H1 (cell line): Measurements from ENCODE around the gene CUEDC2. TPM values are rescaled to one million over a fixed set of nuclear protein-coding genes. Genes with fewer than 3 reads are reported as not detected.

Experiments
- CTCF ChIA-PET: fragments of 300-600 bp; sonication (Branson Sonifier 250); formaldehyde crosslinking; loops from one replicate; lab custom pipeline; 2021; ENCODE audit not compliant: partially characterized antibody; lab: Charles Lee
- POLR2A ChIA-PET: fragments of 300-600 bp; sonication (Branson Sonifier 250); formaldehyde crosslinking; loops from one replicate; lab custom pipeline; 2021; ENCODE audit warnings: inconsistent platforms; ENCODE audit not compliant: partially characterized antibody; lab: Charles Lee
- DNase-seq, 2 experiments: peaks; one replicate each; pipeline versions ENCODE4 v3.0.0 to v3.0.0-alpha.2; 2010 to 2022; ENCODE audit warnings: low spot score in 2 of 2, low read depth in 1 of 2, mixed read lengths in 1 of 2
- FAIRE-seq: peaks from 2 replicates; lab custom pipeline; 2011; peaks lifted over from hg19 to GRCh38; lab: Jason Lieb, UNC
- H2AFZ ChIP-seq: 2 replicates; pipeline ENCODE4 v1.8.1; 2012; ENCODE audit warnings: low read length, inconsistent platforms
- H2AK5ac ChIP-seq: 2 replicates; pipeline ENCODE4 v1.6.1; 2013; ENCODE audit warnings: low read depth, low read length
- H2BK120ac ChIP-seq: replicated peaks from 2 replicates; pipeline ENCODE3; 2013; ENCODE audit warnings: low read depth, low read length, inconsistent platforms
- H2BK12ac ChIP-seq: 2 replicates; pipeline ENCODE4 v1.6.1; 2013; ENCODE audit warnings: low read depth, low read length
- H2BK15ac ChIP-seq: 2 replicates; pipeline ENCODE4 v1.6.1; 2013; ENCODE audit warnings: low read length
- H2BK20ac ChIP-seq: 2 replicates; pipeline ENCODE4 v1.6.1; 2013; ENCODE audit warnings: low read length
- H2BK5ac ChIP-seq: 2 replicates; pipeline ENCODE4 v1.6.1; 2013; ENCODE audit warnings: low read depth, low read length
- H3K14ac ChIP-seq: 2 replicates; pipeline ENCODE4 v1.6.1; 2013; ENCODE audit warnings: inconsistent platforms; ENCODE audit not compliant: insufficient read length
- H3K18ac ChIP-seq: 2 replicates; pipeline ENCODE4 v1.6.1; 2013; ENCODE audit warnings: low read length; ENCODE audit errors: extremely low read depth
- H3K23ac ChIP-seq: 2 replicates; pipeline ENCODE4 v1.6.1; 2013; ENCODE audit warnings: inconsistent platforms; ENCODE audit not compliant: insufficient read length
- H3K23me2 ChIP-seq: 2 replicates; pipeline ENCODE4 v1.6.1; 2013; ENCODE audit warnings: low read depth, low read length
- H3K27ac ChIP-seq: 2 replicates; pipeline ENCODE4 v1.6.1; 2011; ENCODE audit warnings: low read depth, low read length, inconsistent platforms
- H3K27me3 ChIP-seq, 4 experiments: replicated peaks in 1 of 4; 1 replicate in 1 of 4; 2 replicates in 3 of 4; pipeline versions ENCODE4 v1.6.1 to v1.8.1; 2011 to 2013; ENCODE audit warnings: low read length in 3 of 4, mild to moderate bottlenecking in 3 of 4, inconsistent platforms in 2 of 4, mixed read lengths in 2 of 4, moderate library complexity in 1 of 4; ENCODE audit not compliant: control insufficient read depth in 3 of 4, insufficient read depth in 3 of 4; ENCODE audit errors: extremely low read depth in 1 of 4
- H3K36me3 ChIP-seq, 4 experiments: 2 replicates each; pipeline versions ENCODE4 v1.6.1 to v1.8.1; 2011 to 2013; ENCODE audit warnings: mild to moderate bottlenecking in 4 of 4, low read length in 3 of 4, moderate library complexity in 2 of 4, control low read depth in 1 of 4, inconsistent platforms in 1 of 4; ENCODE audit not compliant: insufficient read depth in 4 of 4, control insufficient read depth in 2 of 4
- H3K4ac ChIP-seq: replicated peaks from 2 replicates; pipeline ENCODE3; 2013; ENCODE audit warnings: low read length, low read depth, mixed read lengths, inconsistent platforms; ENCODE audit not compliant: insufficient read length
- H3K4me1 ChIP-seq, 4 experiments: replicated peaks in 1 of 4; 1 replicate in 1 of 4; 2 replicates in 3 of 4; pipeline versions ENCODE4 v1.6.1 to v1.8.1; 2011 to 2013; ENCODE audit warnings: low read length in 3 of 4, inconsistent platforms in 2 of 4, mixed read lengths in 1 of 4; ENCODE audit not compliant: insufficient read depth in 4 of 4, control insufficient read depth in 3 of 4
- H3K4me2 ChIP-seq, 2 experiments: 2 replicates each; pipeline versions ENCODE4 v1.6.1 to v1.8.1; 2011 to 2013; ENCODE audit warnings: low read depth in 2 of 2, low read length in 2 of 2, control low read depth in 1 of 2, inconsistent platforms in 1 of 2, mild to moderate bottlenecking in 1 of 2; ENCODE audit not compliant: insufficient read depth in 1 of 2
- H3K4me3 ChIP-seq, 4 experiments: fragments of 200-600, 300-600 bp in 1 of 4; sonication (generic), shearing (Covaris generic), sonication (Bioruptor Twin) in 1 of 4; 2 replicates each; pipeline versions ENCODE4 v1.5.1 to v1.8.1; 2011 to 2016; ENCODE audit warnings: low read length in 4 of 4, low read depth in 3 of 4, control low read depth in 2 of 4, inconsistent platforms in 2 of 4, mild to moderate bottlenecking in 2 of 4, mixed read lengths in 1 of 4, moderate library complexity in 1 of 4; ENCODE audit not compliant: insufficient read depth in 2 of 4; ENCODE audit errors: extremely low read depth in 1 of 4
- H3K56ac ChIP-seq: replicated peaks from 2 replicates; pipeline ENCODE3; 2013; ENCODE audit warnings: low read depth, mild to moderate bottlenecking, mixed read lengths, low read length, inconsistent platforms; ENCODE audit not compliant: insufficient read length
- H3K79me1 ChIP-seq: 2 replicates; pipeline ENCODE4 v1.6.1; 2013; ENCODE audit warnings: low read depth, low read length, control low read depth
- H3K79me2 ChIP-seq, 2 experiments: 2 replicates each; pipeline versions ENCODE4 v1.6.1 to v1.8.1; 2012 to 2013; ENCODE audit warnings: low read length in 2 of 2, mild to moderate bottlenecking in 2 of 2, inconsistent platforms in 1 of 2; ENCODE audit not compliant: insufficient read depth in 2 of 2, control insufficient read depth in 1 of 2
- H3K9ac ChIP-seq, 4 experiments: replicated peaks in 1 of 4; 1 replicate in 1 of 4; 2 replicates in 3 of 4; pipeline versions ENCODE4 v1.6.1 to v1.8.1; 2011 to 2013; ENCODE audit warnings: low read depth in 3 of 4, low read length in 3 of 4, control low read depth in 2 of 4, mild to moderate bottlenecking in 2 of 4, moderate library complexity in 2 of 4, inconsistent platforms in 1 of 4; ENCODE audit errors: extremely low read depth in 1 of 4
- H3K9me3 ChIP-seq, 2 experiments: 2 replicates each; pipeline versions ENCODE4 v1.6.1 to v1.8.1; 2012 to 2013; ENCODE audit warnings: mild to moderate bottlenecking in 2 of 2, moderate library complexity in 2 of 2, control low read depth in 1 of 2, inconsistent platforms in 1 of 2, low read depth in 1 of 2, low read length in 1 of 2, mixed read lengths in 1 of 2; ENCODE audit not compliant: insufficient read depth in 2 of 2
- H4K20me1 ChIP-seq, 2 experiments: replicated peaks in 1 of 2; 2 replicates each; pipeline versions ENCODE3 to v1.8.1; 2011 to 2013; ENCODE audit warnings: inconsistent platforms in 2 of 2, low read length in 2 of 2, mild to moderate bottlenecking in 1 of 2; ENCODE audit not compliant: insufficient read depth in 2 of 2, control insufficient read depth in 1 of 2
- H4K5ac ChIP-seq: 2 replicates; pipeline ENCODE4 v1.6.1; 2013; ENCODE audit warnings: low read length, low read depth, mixed read lengths, inconsistent platforms; ENCODE audit not compliant: insufficient read length
- H4K8ac ChIP-seq: 2 replicates; pipeline ENCODE4 v1.8.0; 2013; ENCODE audit warnings: mild to moderate bottlenecking, moderate library complexity, low read length, inconsistent platforms; ENCODE audit not compliant: insufficient read depth; ENCODE audit errors: extremely low read depth
- H4K91ac ChIP-seq: replicated peaks from 2 replicates; pipeline ENCODE3; 2013; ENCODE audit warnings: low read length, mixed read lengths, inconsistent platforms; ENCODE audit not compliant: insufficient read length
- ASH2L ChIP-seq: fragments of 200-600, 300-600 bp; sonication (generic); IDR thresholded peaks from one replicate; pipeline ENCODE4 v1.7.1; 2017; ENCODE audit warnings: low read length
- BCL11A ChIP-seq, 2 experiments: IDR thresholded peaks; one replicate each; pipeline ENCODE4 v1.6.1; 2011; ENCODE audit warnings: low read depth in 2 of 2, low read length in 2 of 2, mild to moderate bottlenecking in 2 of 2
- CBX5 ChIP-seq: fragments of 300-800, 300-1000 bp; sonication (generic); IDR thresholded peaks from 2 replicates; pipeline ENCODE4 v1.7.1; 2016; ENCODE audit warnings: antibody characterized with exemption, low read length, low read depth
- CBX8 ChIP-seq: fragments of 300-800, 300-1000 bp; sonication (generic); IDR thresholded peaks from 2 replicates; pipeline ENCODE4 v1.7.1; 2016; ENCODE audit warnings: low read depth, low read length, borderline replicate concordance
- CTBP2 ChIP-seq: IDR thresholded peaks from 2 replicates; pipeline ENCODE4 v1.7.0; 2011; ENCODE audit warnings: borderline replicate concordance, mild to moderate bottlenecking, moderate library complexity, mixed read lengths, low read length; ENCODE audit not compliant: insufficient read depth, insufficient read length
- EGR1 ChIP-seq: IDR thresholded peaks from 2 replicates; pipeline ENCODE4 v1.6.1; 2011; ENCODE audit warnings: low read depth, low read length, borderline replicate concordance
- FOSL1 ChIP-seq: IDR thresholded peaks from 2 replicates; pipeline ENCODE4 v1.6.1; 2011; ENCODE audit warnings: mild to moderate bottlenecking, low read depth, low read length, moderate library complexity; ENCODE audit not compliant: insufficient read depth
- GABPA ChIP-seq: IDR thresholded peaks from 2 replicates; pipeline ENCODE4 v1.6.1; 2011; ENCODE audit warnings: mild to moderate bottlenecking, low read length, moderate library complexity, borderline replicate concordance; ENCODE audit not compliant: insufficient read depth
- KDM5A ChIP-seq: fragments of 200-600 bp; IDR thresholded peaks from 2 replicates; pipeline ENCODE4 v1.7.1; 2012; ENCODE audit warnings: mild to moderate bottlenecking, low read length, inconsistent platforms, mixed read lengths
- POLR2AphosphoS5 ChIP-seq: IDR thresholded peaks from 2 replicates; pipeline ENCODE4 v1.6.1; 2011; ENCODE audit warnings: low read depth, low read length
- RFX5 ChIP-seq: IDR thresholded peaks from 2 replicates; pipeline ENCODE4 v1.6.1; 2011; ENCODE audit warnings: low read depth, low read length, improper control_type of control experiment, borderline replicate concordance
- RXRA ChIP-seq: IDR thresholded peaks from 2 replicates; pipeline ENCODE4 v1.6.1; 2011; ENCODE audit warnings: low read depth, mild to moderate bottlenecking, low read length, moderate library complexity; ENCODE audit not compliant: insufficient read depth
- TAF1 ChIP-seq: IDR thresholded peaks from 2 replicates; pipeline ENCODE4 v1.6.1; 2011; ENCODE audit warnings: mild to moderate bottlenecking, low read depth, low read length
- TBP ChIP-seq: IDR thresholded peaks from 2 replicates; pipeline ENCODE4 v1.6.1; 2011; ENCODE audit warnings: low read depth, low read length, improper control_type of control experiment
- TCF12 ChIP-seq: IDR thresholded peaks from 2 replicates; pipeline ENCODE4 v1.6.1; 2011; ENCODE audit warnings: low read depth, mild to moderate bottlenecking, low read length
- WGBS, 2 experiments: shearing (Covaris generic) in 1 of 2; methylation state at CpG; one replicate each; pipeline versions ENCODE4 v1.1.6 to v1.1.7; 2013 to 2015; ENCODE audit warnings: low lambda C conversion rate in 2 of 2, mixed read lengths in 2 of 2, inconsistent platforms in 1 of 2, low coverage in 1 of 2, missing lambda C conversion rate in 1 of 2; ENCODE audit not compliant: insufficient replicate concordance in 2 of 2, insufficient coverage in 1 of 2, insufficient read length in 1 of 2; ENCODE audit errors: extremely low coverage in 1 of 2, missing lambda C conversion rate in 1 of 2; 5-methylcytosine and 5-hydroxymethylcytosine counted together
- polyA plus RNA-seq, 7 experiments: library from polyadenylated mRNA; depleted of rRNA in 3 of 7; stranded (reverse) in 5 of 7; unstranded in 2 of 7; fragments of >200 nt in 5 of 7; fragments of 200-250 nt in 2 of 7; gene quantifications; 1 replicate in 5 of 7; 2 replicates in 1 of 7; 4 replicates in 1 of 7; pipeline versions ENCODE4 v1.2.1 to v1.2.3, GENCODE V29; 2011 to 2013; ENCODE audit warnings: missing spikeins in 2 of 7, mixed read lengths in 2 of 7
- total RNA-seq: library from RNA; stranded (reverse); fragmentation: NEBNext Ultra II Directional; extraction: Animal tissue kit (Norgen Biotek cat#: 25700); gene quantifications from 2 replicates; pipeline ENCODE4 v1.2.1, GENCODE V29; 2021

Gene CUEDC2
- total and polyA plus RNA-seq, 2 of the 8 experiments (the other 6 are each of a cell fraction or from before 2014, with no cell fraction given): 41.7 to 55.2 TPM

- no peak overlapping the region for H4K5ac ChIP-seq
- no peak overlapping the region for H4K91ac ChIP-seq
- no peak overlapping the region for H2AK5ac ChIP-seq
- WGBS, 2 experiments: 89% methylated on average over 6 of the region's 6 CpGs; no CpG with 5 or more reads in 1 of the 2 experiments
- H3K4me1 ChIP-seq: peaks cover 0 to 18% (median 12%) of the 10 kb centered on the region in 4 experiments; a peak in 6 of 7 replicates
- H3K18ac ChIP-seq: no peak overlapping the region
- no peak overlapping the region for H3K27ac ChIP-seq
- H2BK20ac ChIP-seq: no peak overlapping the region
- H2BK15ac ChIP-seq: no peak overlapping the region
- no peak overlapping the region for H3K14ac ChIP-seq
- H2BK12ac ChIP-seq: no peak overlapping the region
- H3K9me3 ChIP-seq: no peaks in the 10 kb centered on the region
- CTCF ChIA-PET: interaction anchor here (0.5 to 7.5 kb wide), 11 partner anchors 10 to 50 kb away, joined by 3 to 40 read pairs (median 3); partner anchors contain the start of genes C10orf95 and NFKB2
- H3K4me2 ChIP-seq: peak overlapping the region in 1 of 2 experiments; percentile 62; a peak in 1 of 4 replicates
- H3K23ac ChIP-seq: no peak overlapping the region
- H3K4ac ChIP-seq: no peak overlapping the region
- no peak for FAIRE-seq
- no peaks in the 10 kb centered on the region for H3K36me3 ChIP-seq
- H3K23me2 ChIP-seq: peaks cover 9% of the 10 kb centered on the region
- no peaks in the 10 kb centered on the region for H3K79me1 ChIP-seq
- H2BK5ac ChIP-seq: no peak overlapping the region
- peak overlapping the region in 1 of 4 experiments; percentile 52; a peak in 1 of 8 replicates for H3K4me3 ChIP-seq
- no peaks in the 10 kb centered on the region for H4K20me1 ChIP-seq
- no peak overlapping the region for H4K8ac ChIP-seq
- no peak for DNase-seq
- no peak overlapping the region for H3K9ac ChIP-seq
- H3K79me2 ChIP-seq: no peaks in the 10 kb centered on the region; a peak in 1 of 4 replicates
- no peak overlapping the region for H3K56ac ChIP-seq
- H2BK120ac ChIP-seq: no peak overlapping the region
- H3K27me3 ChIP-seq: peaks cover 13 to 37% (median 34%) of the 10 kb centered on the region in 4 experiments
- no peak overlapping the region for H2AFZ ChIP-seq
- POLR2A ChIA-PET: interaction anchor here (0.6 to 9.0 kb wide), 6 partner anchors 15 to 413 kb away, joined by 3 to 75 read pairs (median 13); partner anchors contain the start of genes C10orf95 and FBXL15
- TF ChIP-seq RFX5 (no peak), RXRA (no peak), POLR2AphosphoS5 (no peak), TAF1 (no peak), CTBP2 (no peak), CBX5 (no peak), FOSL1 (no peak), CBX8 (no peak), TBP (no peak), KDM5A (no peak), EGR1 (no peak), BCL11A (IDR thresholded peaks at IDR 0.05; ENCODE audit: low read depth in 2 of 2, low read length in 2 of 2) (no peak), TCF12 (no peak), ASH2L (no peak), GABPA (no peak)
Measured at GRCh38 chr10:102436312-102436711, 3.9 kb upstream of the CUEDC2 start.
